Right forelimb (tissue), 1 donor: ENCODE measurements around the gene ARHGEF10L.

ENCODE experiments used
- DNase-seq: peaks from one replicate; pipeline ENCODE4 v3.0.0-alpha.2; 2018

The ARHGEF10L gene

GRCh38 chr1:17569200-17570139, 30.0 kb downstream of the ARHGEF10L start:
- DNase-seq, result peak; percentile 86

- no peak for DNase-seq
Observed at GRCh38 chr1:17570228-17570627, 30.7 kb downstream of the ARHGEF10L start.

GRCh38 chr1:17572264-17572985, 32.9 kb downstream of the ARHGEF10L start:
- no peak for DNase-seq

DNA sequence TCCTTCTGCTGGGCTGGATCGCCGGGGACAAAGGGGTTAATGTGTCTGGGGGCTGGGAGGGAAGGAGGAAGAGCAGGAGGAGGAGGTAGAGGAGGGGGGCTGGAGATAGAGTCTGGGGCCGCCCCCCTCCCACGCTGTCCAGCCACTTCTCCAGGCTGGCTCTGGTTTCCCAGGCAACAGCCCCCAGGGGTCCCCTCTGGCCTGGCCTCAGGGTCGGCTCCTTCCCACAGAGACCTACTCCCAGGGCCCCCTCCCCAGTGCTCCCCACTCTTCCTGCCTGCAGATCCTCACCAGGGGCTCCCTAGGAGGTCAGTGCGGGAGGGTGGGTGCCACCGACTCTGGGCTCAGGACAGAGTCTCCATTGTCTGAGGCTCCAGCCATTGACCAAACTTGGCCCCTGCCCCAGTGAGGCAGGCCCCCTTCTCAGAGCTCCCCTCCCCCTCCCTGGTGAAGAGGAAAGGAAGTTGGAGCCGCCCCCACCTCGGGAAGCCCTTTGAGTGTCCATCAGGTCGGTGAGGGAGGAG, 34.1 kb downstream of the ARHGEF10L start:
- no peak for DNase-seq

DNA sequence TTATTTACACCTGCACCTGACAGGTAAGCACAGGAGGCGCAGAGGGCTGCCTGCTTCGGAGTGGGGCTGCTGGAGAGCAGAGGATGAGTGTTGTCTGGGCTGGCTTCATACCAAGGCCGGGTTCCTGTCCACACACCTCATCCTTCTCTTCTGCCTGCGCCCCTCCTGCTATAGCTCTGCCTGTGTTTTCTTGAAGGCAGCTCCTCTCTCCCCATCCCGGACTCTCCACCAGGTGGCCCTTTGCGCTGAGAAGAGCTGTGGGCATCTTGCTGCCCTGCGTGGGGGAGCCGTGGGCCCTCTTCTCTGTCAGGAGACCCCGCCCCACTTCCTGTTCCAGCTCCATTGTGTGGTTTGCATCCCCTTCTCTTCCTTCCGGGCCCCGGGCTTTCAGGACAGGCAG, 35.0 kb downstream of the ARHGEF10L start:
- no peak for DNase-seq

GRCh38 chr1:17575797-17576518, 36.5 kb downstream of the ARHGEF10L start:
- no peak for DNase-seq

DNA sequence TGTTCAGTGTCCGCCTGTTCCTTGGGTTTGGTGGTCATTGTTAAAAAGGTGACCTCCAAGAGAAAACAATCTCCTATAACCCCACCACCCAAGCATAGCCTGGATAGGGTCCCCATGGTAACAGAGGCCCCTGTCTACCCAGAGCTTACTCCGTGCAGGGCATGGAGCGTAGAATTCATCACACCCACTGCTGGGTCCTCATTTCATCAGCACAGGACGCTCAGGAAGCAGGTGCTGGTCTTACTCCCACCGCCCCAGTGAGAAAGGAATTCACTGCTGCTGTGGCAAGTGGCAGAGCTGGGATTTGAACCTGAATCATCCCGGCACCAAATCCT, 37.0 kb downstream of the ARHGEF10L start:
- DNase-seq, result no peak

DNA sequence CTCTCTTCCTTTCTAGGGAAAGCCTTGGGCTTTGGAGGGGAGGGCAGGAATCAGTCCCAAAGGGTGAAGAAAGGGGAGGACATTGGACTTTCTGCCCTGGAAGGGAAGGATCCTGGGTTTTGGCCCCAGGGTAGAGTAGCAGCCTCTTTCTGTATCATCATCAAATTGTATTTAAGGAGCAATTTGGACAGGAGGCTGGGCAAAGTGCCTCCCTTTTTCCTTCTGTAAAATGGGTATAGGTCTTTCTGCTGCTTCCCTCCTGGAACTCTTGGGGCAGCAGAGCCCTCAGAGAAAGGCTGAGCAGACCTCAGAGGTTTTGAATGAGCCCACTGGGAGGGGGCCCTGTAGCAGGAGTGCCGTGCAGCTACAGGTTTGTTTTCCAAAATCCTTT, 38.4 kb downstream of the ARHGEF10L start:
- no peak for DNase-seq

DNA sequence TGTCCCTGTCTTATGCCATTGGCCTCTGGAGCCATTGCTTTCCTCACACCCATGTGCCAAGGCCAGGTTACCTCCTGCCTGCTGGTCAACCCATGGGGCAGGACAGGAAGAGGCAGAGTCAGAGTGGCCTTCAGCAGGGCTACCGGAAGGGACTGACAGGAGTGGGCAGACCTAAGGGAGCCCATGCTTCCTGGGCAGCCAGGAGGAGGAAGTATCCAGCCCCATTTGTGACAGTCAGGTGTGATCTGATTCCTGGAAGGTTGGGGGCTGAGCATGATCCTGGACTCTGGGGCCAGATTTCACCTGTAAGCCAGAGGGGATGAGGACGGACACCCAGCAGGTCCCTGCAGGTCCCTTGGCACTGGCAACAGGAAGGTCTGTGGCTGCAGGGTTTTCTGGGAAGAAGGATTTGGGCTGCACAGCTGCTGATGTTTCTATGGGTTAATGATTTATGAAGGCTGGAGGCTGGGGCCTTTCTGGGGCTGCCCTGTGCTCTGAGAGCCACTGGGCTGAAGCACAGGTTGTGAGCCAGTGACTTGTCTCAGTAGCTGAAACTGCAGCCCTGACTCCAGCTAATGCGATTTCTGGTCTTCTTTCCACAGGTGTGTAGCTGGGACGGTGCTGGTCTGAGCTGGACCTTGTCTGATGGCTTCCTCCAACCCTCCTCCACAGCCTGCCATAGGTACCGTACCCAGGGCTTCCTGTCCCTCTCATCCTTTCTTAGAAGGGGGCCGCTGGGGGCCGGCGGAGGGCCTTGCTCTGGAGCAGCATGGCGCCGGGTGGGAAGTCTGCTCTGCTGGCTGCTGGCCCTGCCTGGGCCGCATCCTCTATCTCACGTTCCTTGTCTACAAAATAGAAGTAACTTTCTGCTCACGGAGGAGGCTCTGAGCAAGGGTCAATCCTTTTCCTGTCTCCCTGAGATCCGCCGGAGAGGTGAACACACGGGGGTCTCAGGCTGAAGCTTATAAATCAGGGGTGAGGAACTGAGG, 40.7 kb downstream of the ARHGEF10L start:
- no peak for DNase-seq

DNA sequence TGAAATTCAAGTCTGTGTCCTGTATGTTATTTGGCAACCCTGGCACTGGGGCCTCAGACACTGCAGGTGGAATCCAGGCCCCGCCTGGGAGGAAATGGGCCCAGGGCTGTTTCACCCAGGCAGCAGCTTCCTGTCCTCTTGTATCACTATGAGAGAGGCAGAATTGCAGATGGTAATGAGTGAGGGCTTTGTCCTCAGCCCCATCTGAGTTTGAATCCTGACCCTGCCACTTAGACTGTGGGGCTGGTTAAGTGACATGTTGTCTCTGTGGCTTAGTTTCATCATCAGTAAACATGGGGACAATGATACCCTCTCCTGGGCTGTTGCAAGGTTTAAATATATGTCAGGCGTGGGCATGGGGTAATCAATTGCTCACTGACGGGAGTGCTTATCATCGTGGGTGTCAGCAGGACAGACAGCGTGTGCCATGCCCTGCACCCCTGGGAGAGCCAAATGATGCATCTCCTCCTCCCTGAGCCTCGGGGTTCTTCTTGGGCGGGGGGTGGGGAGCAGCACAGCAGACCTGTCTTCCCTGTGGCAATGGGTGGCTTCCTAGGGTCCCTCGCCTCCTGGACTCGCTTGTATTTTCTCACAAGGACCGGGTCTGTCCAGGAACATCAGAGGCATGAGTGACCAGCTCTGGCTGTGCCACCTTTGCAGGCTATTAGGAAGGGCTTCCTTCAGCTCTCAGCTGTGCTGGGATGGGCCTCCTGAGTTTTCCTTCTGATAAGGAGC, 42.1 kb downstream of the ARHGEF10L start:
- no peak for DNase-seq

DNA sequence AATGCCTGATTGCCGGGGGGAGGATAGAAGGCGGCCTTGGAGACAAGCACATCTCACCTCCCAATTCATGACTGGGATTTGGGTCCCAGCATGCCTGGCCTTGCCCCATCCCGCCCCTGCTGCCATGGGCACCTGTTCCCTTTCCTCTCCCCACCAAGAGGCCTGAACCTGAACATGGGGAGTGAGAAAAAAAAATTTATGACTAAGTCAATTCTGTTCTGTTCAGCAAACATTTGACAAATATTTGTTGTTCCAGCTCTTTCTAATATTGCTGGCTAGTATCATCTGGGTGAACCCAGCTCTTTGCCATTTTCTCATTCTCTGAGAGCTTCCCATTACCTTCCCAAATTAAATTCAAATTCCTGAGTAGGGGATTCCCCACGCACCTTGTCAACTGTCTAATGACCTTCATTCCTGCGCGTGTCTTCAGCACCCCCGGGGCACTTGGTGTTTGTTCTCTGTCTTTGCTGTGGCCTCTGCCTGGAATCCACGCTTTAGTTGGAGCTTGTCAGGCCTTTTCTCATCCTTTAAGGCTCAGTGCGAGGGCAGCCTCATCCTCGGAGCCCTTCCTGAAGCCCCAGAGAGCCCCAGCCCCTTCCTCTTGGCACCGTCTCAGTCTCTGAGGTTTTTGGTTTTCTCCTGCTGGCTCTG, 42.8 kb downstream of the ARHGEF10L start:
- no peak for DNase-seq

DNA sequence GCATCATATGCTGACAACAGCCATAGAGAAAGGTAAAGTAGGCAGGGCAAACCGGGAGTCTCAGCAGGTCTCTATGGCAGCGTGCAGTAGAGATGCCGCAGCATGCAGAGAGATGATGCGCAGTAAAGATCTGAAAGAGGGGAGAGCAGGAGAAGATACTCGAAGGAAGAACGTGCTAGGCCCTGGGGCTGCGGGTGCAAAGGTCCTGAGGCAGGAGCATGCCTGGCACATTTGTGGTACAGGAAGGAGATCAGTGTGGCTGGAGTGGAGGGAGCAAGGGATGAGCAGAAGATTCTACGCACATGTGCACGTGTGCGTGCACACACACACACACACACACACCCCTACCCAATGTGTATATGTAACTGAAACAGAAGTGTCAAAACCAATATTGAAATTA, 45.0 kb downstream of the ARHGEF10L start:
- no peak for DNase-seq

DNA sequence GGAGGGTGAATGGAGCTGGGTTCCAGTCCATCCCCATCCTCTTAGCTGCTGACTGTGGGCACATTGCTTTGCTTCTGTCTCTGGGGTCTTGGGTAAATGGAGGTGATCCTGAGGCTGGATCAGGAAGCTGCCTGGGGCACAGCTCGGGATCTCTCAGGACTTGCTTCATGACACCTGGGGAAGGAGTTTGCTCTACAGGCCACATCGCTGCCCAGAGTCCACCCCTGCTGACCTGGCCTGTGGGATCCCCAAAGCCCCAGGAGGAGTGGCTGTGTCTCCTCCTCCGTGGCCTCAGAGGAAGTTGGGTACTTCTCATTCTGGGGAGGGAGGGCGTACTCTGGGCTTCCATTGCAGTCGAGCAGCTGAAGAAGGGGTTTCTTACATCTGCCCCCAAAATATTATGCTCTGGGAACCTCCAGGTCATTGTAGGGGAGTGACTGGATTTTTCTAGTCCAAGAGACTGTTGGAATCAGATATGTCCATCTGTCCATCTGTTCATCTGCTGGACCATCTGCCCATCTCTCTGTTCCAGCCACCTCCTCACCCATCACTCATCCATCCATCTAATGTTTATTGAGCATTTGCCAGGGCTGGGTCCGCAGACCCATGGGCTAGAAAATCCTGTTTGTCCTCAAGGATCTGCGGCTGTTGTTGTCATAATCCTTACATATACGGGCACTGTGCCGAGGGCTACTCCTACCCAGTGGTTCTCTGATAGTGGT, 45.9 kb downstream of the ARHGEF10L start:
- DNase-seq, result no peak

DNA sequence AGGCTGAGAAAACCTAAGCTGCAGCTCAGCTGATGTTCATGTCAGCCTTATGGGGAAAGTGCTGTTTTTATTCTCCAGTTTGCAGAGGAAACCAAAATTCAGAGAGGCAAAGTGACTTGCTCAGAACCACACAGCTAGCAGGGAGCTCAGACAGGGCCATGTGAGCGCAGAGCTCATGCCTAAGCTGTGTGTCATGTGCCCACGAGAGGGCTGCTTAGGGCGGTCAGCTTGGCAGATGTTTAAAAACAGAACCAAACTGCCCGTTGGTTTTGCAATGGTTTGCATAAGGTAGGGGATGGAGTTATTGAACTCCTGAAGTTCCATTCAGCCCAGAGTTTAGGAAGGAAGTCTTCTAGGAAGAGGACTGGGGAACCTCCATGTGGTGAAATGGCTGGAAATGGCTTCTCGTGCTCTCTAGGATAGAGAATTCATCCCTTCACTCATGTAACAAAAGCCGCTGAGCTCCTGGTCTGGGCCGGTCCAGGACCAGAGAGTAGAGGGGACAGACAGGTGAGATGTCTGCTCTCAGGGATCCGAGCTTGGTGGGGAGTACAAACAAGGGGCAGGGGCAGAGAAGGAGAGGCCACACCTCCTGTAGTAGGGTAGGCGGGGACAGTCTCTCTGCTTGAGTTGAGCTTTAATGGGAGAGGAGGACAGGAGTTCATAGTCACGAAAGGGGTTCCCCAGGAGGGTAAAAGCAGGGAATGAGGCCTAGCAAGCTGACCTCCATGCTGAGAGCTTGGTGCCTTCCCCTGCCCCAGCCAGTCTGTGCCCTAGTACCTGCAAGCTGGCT, 46.9 kb downstream of the ARHGEF10L start:
- no peak for DNase-seq

GRCh38 chr1:17587693-17588047, 48.2 kb downstream of the ARHGEF10L start:
- DNase-seq, result peak; percentile 65

- peak; percentile 62 for DNase-seq
Observed at GRCh38 chr1:17588048-17588871, 48.8 kb downstream of the ARHGEF10L start.

DNA sequence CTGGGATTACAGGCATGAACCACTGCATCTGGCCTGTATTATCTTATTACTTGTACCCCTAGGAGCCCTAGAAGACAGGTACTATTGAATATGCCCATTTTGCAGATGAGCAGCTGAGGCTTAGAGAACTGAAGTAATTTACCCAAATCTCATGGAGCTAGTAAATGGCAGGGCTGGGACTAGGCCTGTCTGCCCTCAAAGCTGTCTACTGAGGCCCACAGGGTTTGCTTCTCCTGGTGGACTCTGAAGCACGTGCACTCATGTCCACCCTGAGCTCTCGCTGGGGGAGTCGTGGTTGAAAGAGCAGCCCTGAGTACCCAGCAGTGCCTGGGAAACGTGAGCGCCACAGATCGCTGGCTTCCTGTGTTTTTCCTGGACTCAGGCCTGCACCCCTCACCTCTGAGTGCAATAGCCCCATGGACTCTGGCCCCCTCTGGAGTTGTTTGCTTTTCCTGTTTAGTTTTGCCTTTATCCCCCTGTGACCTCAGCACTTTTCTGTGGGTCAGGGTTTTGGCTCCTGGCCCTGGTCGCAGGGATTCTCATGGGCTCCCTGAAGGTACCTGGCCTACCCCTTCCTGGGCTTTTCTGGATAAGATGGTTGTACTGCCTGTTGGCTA, 52.4 kb downstream of the ARHGEF10L start:
- no peak for DNase-seq

GRCh38 chr1:17594026-17594425, 54.5 kb downstream of the ARHGEF10L start:
- no peak for DNase-seq
